GM10266 (cell line): ENCODE measurements around the gene THSD7B.

ENCODE experiments used
- DNase-seq: peaks from one replicate; pipeline ENCODE4 v3.0.0; 2012; ENCODE audit errors: extremely low spot score
- TF ChIP-seq, protein P1 (sequence below): IDR thresholded peaks from 2 replicates; pipeline ENCODE4 v1.5.1; 2012; ENCODE audit warnings: mild to moderate bottlenecking, low read depth; ENCODE audit not compliant: control insufficient read depth, insufficient read depth; ENCODE audit errors: missing control alignments

THSD7B gene

DNA sequence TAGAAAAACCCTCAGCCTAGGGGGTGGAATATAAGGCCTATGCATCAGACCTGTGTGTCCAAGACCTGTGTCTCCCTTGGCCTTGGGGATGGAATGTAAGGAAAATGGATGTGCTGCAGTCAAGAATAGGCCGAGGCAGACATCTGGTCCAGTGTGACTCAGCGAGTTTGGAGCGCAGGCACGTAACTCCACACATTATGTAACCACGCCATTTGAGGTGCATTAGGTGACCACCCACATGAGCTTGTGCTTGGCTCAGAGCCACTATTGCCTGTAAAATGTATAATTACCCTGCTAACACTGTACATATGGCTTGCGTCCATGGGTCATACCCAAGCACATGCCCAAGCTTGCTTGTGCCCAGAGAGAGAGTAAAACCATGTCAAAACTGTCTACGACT is 618.0 kb downstream of the THSD7B start:
- no peak for DNase-seq
- TF ChIP-seq, protein P1, sequence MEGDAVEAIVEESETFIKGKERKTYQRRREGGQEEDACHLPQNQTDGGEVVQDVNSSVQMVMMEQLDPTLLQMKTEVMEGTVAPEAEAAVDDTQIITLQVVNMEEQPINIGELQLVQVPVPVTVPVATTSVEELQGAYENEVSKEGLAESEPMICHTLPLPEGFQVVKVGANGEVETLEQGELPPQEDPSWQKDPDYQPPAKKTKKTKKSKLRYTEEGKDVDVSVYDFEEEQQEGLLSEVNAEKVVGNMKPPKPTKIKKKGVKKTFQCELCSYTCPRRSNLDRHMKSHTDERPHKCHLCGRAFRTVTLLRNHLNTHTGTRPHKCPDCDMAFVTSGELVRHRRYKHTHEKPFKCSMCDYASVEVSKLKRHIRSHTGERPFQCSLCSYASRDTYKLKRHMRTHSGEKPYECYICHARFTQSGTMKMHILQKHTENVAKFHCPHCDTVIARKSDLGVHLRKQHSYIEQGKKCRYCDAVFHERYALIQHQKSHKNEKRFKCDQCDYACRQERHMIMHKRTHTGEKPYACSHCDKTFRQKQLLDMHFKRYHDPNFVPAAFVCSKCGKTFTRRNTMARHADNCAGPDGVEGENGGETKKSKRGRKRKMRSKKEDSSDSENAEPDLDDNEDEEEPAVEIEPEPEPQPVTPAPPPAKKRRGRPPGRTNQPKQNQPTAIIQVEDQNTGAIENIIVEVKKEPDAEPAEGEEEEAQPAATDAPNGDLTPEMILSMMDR = no peak

DNA sequence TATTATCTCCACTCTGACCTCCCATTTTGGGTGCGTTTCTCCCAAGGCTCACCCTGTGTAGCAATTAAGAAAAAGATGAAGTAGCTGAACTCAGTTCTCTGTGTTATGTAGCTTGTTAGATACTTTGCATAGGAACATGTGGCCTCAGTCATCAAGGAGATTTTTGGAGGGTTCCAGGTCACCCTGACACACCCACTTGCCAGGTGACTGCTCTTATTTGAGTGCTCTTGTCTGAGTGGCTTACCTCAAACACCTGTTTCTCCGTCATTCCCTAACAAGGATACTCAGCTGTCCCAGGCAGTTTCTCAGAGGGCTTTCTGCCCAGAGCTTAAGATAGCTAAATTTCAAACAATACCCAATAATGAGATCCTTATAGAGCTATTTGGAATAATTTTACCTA is 621.7 kb downstream of the THSD7B start:
- TF ChIP-seq, protein P1 = no peak
- no peak for DNase-seq

DNA sequence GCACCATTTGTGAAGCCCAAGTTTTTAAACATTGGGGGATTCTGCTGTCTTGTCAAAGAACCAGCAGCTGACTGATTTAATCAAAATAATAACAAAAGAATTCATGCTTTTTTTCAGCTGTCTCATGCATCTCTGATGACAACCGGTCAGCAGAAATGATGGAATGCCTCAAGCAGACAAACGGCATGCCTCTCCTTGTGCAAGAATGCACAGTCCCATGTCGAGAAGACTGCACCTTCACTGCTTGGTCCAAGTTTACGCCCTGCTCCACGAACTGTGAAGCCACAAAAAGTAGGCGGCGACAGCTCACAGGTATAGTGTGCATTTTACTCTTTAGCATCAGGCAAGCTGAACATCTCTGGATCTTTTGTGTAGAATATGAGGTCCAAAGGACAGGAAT is 640.2 kb downstream of the THSD7B start:
- TF ChIP-seq, protein P1 = no peak
- DNase-seq = no peak

DNA sequence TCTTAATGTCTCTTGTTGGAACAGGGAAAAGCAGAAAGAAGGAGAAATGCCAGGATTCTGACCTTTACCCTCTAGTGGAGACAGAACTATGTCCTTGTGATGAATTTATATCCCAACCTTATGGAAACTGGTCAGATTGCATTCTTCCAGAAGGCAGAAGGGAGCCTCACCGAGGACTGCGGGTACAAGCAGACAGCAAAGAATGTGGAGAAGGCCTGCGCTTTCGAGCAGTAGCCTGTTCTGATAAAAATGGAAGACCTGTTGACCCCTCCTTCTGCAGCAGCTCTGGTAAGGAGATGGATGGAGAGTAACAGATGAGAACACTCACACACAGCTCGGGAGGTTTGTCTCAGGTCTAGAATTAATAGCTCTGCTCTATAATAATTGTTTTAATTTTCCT is 646.2 kb downstream of the THSD7B start:
- TF ChIP-seq, protein P1 = no peak
- no peak for DNase-seq

DNA sequence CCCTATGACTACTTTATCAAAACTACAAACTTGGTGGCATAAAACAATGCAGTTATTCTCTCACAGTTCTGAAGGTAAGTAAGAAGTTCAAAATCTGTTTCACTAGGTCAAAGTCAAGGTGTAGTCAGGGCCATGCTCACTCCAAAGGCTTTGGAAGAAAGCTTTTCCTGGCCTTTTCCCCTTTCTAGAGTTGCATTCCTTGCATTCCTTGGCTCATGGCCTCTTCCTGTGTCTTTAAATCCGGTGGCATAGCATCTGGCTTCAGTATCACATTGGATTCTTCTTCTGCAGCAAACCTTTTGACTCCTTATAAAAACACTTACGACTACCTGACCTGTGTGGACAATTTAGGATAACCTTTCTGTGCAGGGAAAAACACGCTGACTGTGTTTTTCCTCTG is 655.4 kb downstream of the THSD7B start:
- TF ChIP-seq, protein P1 = no peak
- DNase-seq = no peak

DNA sequence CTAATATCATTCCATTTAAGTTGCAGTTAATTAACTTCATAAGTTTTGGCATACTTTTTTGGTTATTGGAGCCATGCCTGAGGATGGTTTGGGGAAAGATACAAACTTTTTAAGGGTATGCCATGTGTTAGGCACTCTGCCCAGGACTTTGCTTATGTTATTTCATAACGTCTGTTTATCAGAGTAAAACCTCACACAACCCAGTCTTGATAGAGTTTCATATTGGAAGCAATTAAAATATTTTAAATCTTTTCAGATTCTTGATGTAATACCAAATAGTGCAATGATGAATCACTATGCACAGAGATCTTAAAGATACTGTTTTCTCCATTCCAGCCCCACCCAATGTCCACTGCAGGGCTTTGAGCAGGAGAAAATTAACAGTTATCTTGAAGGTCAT is 669.8 kb downstream of the THSD7B start:
- DNase-seq = no peak
- TF ChIP-seq, protein P1 = no peak

DNA sequence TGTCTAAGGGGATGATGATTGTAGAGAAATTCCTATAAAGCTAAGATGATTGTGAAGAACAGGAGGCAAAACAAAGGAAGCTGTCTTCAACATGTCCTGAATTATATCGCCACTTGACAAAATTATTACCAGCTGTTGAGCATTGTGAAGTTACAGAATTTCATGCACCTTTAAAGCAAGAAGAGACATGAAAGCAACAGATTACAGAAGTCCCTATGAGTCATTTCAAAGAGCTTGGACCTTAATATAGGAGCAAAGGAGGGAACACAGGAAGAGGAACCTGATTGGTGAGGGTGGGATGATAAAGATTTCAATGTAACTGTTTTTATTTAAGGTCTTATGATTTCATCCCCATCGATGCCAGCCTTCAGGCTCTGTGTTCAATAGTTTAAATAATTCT is 672.0 kb downstream of the THSD7B start:
- TF ChIP-seq, protein P1 = no peak

More for the DNA sequence above, 672.0 kb downstream of the THSD7B start:
- no peak for DNase-seq
